H1 (cell line): ENCODE data around the gene MPRIP. TPM values are rescaled to one million over a fixed set of nuclear protein-coding genes. Genes with fewer than 3 reads are reported as not detected.

Experiments used
- BACH1 ChIP-seq: IDR thresholded peaks from 2 replicates; pipeline ENCODE4 v1.6.1; 2012; ENCODE audit warnings: low read length, improper control_type of control experiment
- HDAC6 ChIP-seq: IDR thresholded peaks from one replicate; pipeline ENCODE4 v1.7.1; 2012; ENCODE audit warnings: low read depth, mild to moderate bottlenecking, inconsistent platforms, low read length, moderate library complexity
- KDM1A ChIP-seq: fragments of 200-600, 300-600 bp; sonication (generic); IDR thresholded peaks from 2 replicates; pipeline ENCODE4 v1.7.1; 2016; ENCODE audit warnings: mild to moderate bottlenecking, low read length, borderline replicate concordance
- MAX ChIP-seq: IDR thresholded peaks from 2 replicates; pipeline ENCODE4 v1.6.1; 2012; ENCODE audit warnings: inconsistent platforms
- YY1 ChIP-seq: IDR thresholded peaks from 2 replicates; pipeline ENCODE4 v1.6.1; 2011; ENCODE audit warnings: low read depth, mild to moderate bottlenecking, low read length
- polyA plus RNA-seq, 7 experiments: library from polyadenylated mRNA; depleted of rRNA in 3 of 7; stranded (reverse) in 5 of 7; unstranded in 2 of 7; fragments of >200 nt in 5 of 7; fragments of 200-250 nt in 2 of 7; gene quantifications; 1 replicate in 5 of 7; 2 replicates in 1 of 7; 4 replicates in 1 of 7; pipeline versions ENCODE4 v1.2.1 to v1.2.3, GENCODE V29; 2011 to 2013; ENCODE audit warnings: missing spikeins in 2 of 7, mixed read lengths in 2 of 7
- total RNA-seq: library from RNA; stranded (reverse); fragmentation: NEBNext Ultra II Directional; extraction: Animal tissue kit (Norgen Biotek cat#: 25700); gene quantifications from 2 replicates; pipeline ENCODE4 v1.2.1, GENCODE V29; 2021

Gene MPRIP
- total and polyA plus RNA-seq, 2 of the 8 experiments (the other 6 are each of a cell fraction or from before 2014, with no cell fraction given) = 48.6 to 146 TPM

- TF ChIP-seq HDAC6 = no peak
- TF ChIP-seq MAX = no peak
- no peak for TF ChIP-seq YY1
- no peak for TF ChIP-seq BACH1
- TF ChIP-seq KDM1A = no peak
These were observed at the start of gene MPRIP (continued) for GRCh38 chr17:17042384-17042736.
